Osteoblast (primary cell): ENCODE data around the gene MICU2. TPM values are rescaled to one million over a fixed set of nuclear protein-coding genes. Genes with fewer than 3 reads are reported as not detected.

Experiments used
- DNase-seq: peaks from one replicate; pipeline ENCODE4 v3.0.0; 2011; ENCODE audit warnings: low spot score, mixed read lengths; ENCODE audit not compliant: insufficient read length; ENCODE audit errors: missing footprints
- H2AFZ ChIP-seq: 2 replicates; pipeline ENCODE4 v1.6.0; 2011; ENCODE audit warnings: mild to moderate bottlenecking, low read length
- H3K27ac ChIP-seq: 2 replicates; pipeline ENCODE4 v1.5.1; 2011; ENCODE audit warnings: mild to moderate bottlenecking, low read depth, low read length, moderate library complexity
- H3K27me3 ChIP-seq: 2 replicates; pipeline ENCODE4 v1.6.0; 2012; ENCODE audit warnings: mild to moderate bottlenecking, control low read depth, inconsistent platforms, low read length, moderate library complexity; ENCODE audit not compliant: insufficient read depth
- H3K36me3 ChIP-seq: 2 replicates; pipeline ENCODE4 v1.5.1; 2011; ENCODE audit warnings: mild to moderate bottlenecking, low read length, control low read depth, moderate library complexity; ENCODE audit not compliant: insufficient read depth
- H3K4me1 ChIP-seq: 2 replicates; pipeline ENCODE4 v1.5.1; 2011; ENCODE audit warnings: mild to moderate bottlenecking, low read length, control low read depth, moderate library complexity; ENCODE audit not compliant: insufficient read depth
- H3K4me2 ChIP-seq: 2 replicates; pipeline ENCODE4 v1.6.0; 2011; ENCODE audit warnings: mild to moderate bottlenecking, low read length; ENCODE audit not compliant: insufficient read depth
- H3K4me3 ChIP-seq: fragments of 200-600 bp; sonication (generic); 3 replicates; pipeline ENCODE4 v1.5.1; 2012; ENCODE audit warnings: mild to moderate bottlenecking, low read length, inconsistent platforms; ENCODE audit not compliant: insufficient read depth
- H3K79me2 ChIP-seq: 2 replicates; pipeline ENCODE4 v1.6.0; 2012; ENCODE audit warnings: mild to moderate bottlenecking, low read length, control low read depth, inconsistent platforms; ENCODE audit not compliant: insufficient read depth
- H3K9me3 ChIP-seq: 2 replicates; pipeline ENCODE4 v1.5.1; 2011; ENCODE audit warnings: low read depth, low read length, control low read depth
- H4K20me1 ChIP-seq: 2 replicates; pipeline ENCODE4 v1.6.0; 2012; ENCODE audit warnings: mild to moderate bottlenecking, low read length, control low read depth; ENCODE audit not compliant: insufficient read depth
- total RNA-seq: library from RNA; depleted of rRNA; stranded (reverse); fragments of >200 nt; gene quantifications from 2 replicates; pipeline ENCODE4 v1.2.3, GENCODE V29; 2012
- TF ChIP-seq, protein P1 (sequence below): IDR thresholded peaks from 2 replicates; pipeline ENCODE4 v1.5.1; 2011; ENCODE audit warnings: mild to moderate bottlenecking, low read depth, low read length, moderate library complexity; ENCODE audit errors: extremely low read depth

MICU2 gene
- total RNA-seq, 1 donor: 46.0 TPM

DNA sequence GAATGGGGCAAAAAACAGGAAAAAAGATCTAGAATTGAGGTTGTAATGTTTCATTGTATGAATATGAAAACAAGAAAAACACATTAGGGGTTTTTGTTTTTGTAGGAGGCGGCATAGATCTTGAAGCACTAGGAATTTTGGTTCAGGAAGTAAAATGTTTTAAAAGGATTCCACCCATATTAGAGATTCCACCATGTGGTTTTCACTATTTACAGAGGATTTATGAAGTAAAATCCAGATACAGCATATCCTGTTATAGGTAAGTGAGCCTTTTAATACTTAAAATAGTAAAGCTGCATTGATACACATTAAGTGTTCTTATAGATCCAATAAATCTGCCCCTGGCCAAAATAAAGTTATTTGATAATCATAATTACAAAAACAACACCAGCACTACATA lies 61.4 kb downstream of the MICU2 start:
- TF ChIP-seq, protein P1, sequence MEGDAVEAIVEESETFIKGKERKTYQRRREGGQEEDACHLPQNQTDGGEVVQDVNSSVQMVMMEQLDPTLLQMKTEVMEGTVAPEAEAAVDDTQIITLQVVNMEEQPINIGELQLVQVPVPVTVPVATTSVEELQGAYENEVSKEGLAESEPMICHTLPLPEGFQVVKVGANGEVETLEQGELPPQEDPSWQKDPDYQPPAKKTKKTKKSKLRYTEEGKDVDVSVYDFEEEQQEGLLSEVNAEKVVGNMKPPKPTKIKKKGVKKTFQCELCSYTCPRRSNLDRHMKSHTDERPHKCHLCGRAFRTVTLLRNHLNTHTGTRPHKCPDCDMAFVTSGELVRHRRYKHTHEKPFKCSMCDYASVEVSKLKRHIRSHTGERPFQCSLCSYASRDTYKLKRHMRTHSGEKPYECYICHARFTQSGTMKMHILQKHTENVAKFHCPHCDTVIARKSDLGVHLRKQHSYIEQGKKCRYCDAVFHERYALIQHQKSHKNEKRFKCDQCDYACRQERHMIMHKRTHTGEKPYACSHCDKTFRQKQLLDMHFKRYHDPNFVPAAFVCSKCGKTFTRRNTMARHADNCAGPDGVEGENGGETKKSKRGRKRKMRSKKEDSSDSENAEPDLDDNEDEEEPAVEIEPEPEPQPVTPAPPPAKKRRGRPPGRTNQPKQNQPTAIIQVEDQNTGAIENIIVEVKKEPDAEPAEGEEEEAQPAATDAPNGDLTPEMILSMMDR: no peak
- Histone ChIP-seq H3K4me2 (no peak overlapping the region), H3K4me3 (no peak overlapping the region), H3K27me3 (no peaks in the 10 kb centered on the region), H2AFZ (no peak overlapping the region), H3K9me3 (no peaks in the 10 kb centered on the region), H3K79me2 (peaks cover 15% of the 10 kb centered on the region), H3K36me3 (no peaks in the 10 kb centered on the region), H3K27ac (no peak overlapping the region), H3K4me1 (no peaks in the 10 kb centered on the region), H4K20me1 (no peaks in the 10 kb centered on the region)
- DNase-seq: no peak

DNA sequence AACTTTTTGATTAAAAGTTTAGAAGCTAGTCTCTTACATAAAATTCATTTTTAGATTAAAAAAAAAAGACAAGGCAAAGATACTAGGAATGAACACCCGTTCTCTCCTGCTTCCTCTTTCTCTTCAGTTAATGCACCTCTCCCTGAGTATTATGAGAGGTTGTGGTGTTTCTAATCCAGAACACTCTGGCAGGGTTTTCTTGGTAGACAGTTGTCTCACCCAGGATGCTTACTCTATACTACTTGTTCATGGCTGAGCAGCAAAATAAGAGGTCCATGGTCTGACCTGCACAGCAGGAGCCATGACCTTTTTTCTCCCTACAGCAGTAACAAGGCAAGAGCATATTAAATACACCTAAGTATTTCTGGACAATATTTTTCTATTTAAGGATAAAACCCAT lies 62.0 kb downstream of the MICU2 start:
- Histone ChIP-seq H3K4me2 (no peak overlapping the region), H3K27ac (no peak overlapping the region), H3K79me2 (peaks cover 15% of the 10 kb centered on the region), H3K4me1 (no peaks in the 10 kb centered on the region), H3K36me3 (no peaks in the 10 kb centered on the region), H3K9me3 (no peaks in the 10 kb centered on the region), H4K20me1 (no peaks in the 10 kb centered on the region), H2AFZ (no peak overlapping the region), H3K27me3 (no peaks in the 10 kb centered on the region), H3K4me3 (no peak overlapping the region)
- no peak for DNase-seq
- TF ChIP-seq, protein P1: no peak

DNA sequence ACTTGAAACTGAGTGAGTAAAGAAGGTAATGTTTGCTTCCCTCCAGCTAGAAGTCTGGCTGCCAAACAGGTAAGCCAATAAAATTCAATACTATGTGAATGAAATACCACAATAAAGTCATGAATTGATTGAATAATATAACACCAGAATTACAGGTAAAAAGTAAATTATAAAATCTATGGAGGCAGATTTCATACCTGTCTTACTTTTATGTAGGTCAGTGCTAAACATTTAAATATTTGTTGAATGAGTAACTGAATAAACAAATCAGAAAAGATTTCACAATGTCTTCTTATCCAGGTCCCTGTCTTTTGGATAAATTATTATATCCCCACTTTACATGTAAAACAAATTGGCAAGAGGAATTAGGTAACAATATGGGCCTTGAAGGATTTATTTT lies 62.7 kb downstream of the MICU2 start:
- DNase-seq: no peak
- no peak overlapping the region for H3K4me3 ChIP-seq

DNA sequence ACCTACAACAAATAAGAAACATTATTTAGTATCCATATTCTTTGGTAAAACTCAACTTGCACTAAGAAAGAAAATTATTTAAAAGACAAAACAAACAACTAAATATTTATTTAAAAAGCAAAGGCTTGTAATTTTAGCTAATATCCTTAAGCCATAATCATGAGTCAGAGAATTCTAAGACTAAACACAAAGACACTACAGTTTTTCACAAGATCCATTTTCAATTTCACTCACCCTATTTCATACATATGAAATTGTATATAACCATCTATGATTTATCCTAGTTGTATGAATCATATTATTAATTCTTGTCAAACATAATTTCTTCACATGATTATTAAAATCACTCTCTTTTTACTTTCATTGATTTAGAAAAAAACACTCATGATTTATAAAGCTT lies 64.3 kb downstream of the MICU2 start:
- no peak for DNase-seq
- no peak overlapping the region for H3K4me2 ChIP-seq
- no peaks in the 10 kb centered on the region for H3K4me1 ChIP-seq
- no peaks in the 10 kb centered on the region for H3K36me3 ChIP-seq
- TF ChIP-seq, protein P1: no peak
- no peak overlapping the region for H2AFZ ChIP-seq
- H4K20me1 ChIP-seq: no peaks in the 10 kb centered on the region
- peaks cover 12% of the 10 kb centered on the region for H3K79me2 ChIP-seq
- H3K9me3 ChIP-seq: no peaks in the 10 kb centered on the region
- H3K27ac ChIP-seq: no peak overlapping the region
- no peaks in the 10 kb centered on the region for H3K27me3 ChIP-seq
- no peak overlapping the region for H3K4me3 ChIP-seq

More for the DNA sequence above, 62.7 kb downstream of the MICU2 start:
- H3K27me3 ChIP-seq: no peaks in the 10 kb centered on the region
- no peak overlapping the region for H3K27ac ChIP-seq
- H4K20me1 ChIP-seq: no peaks in the 10 kb centered on the region
- peaks cover 15% of the 10 kb centered on the region for H3K79me2 ChIP-seq
- H3K9me3 ChIP-seq: no peaks in the 10 kb centered on the region
- H3K4me1 ChIP-seq: no peaks in the 10 kb centered on the region
- no peaks in the 10 kb centered on the region for H3K36me3 ChIP-seq
- H2AFZ ChIP-seq: no peak overlapping the region
- H3K4me2 ChIP-seq: no peak overlapping the region
- TF ChIP-seq, protein P1: no peak
